WTC11 (cell line): Measurements from ENCODE around the gene PPFIBP2. TPM values are rescaled to one million over a fixed set of nuclear protein-coding genes. Genes with fewer than 3 reads are reported as not detected.

ENCODE experiments used
- CREB1 ChIP-seq: sonication (generic); formaldehyde crosslinking; IDR thresholded peaks from 2 replicates; pipeline ENCODE4 v1.8.0; 2023; ENCODE audit warnings: mild to moderate bottlenecking, missing genetic modification reagents
- CREM ChIP-seq: sonication (generic); formaldehyde crosslinking; IDR thresholded peaks from 2 replicates; pipeline ENCODE4 v1.8.1; 2022; ENCODE audit warnings: mild to moderate bottlenecking, missing genetic modification reagents, moderate library complexity
- EMX1 ChIP-seq: fragments of 250-450 bp; sonication (Bioruptor Pico); IDR thresholded peaks from 2 replicates; pipeline ENCODE4 v1.8.0; 2021; ENCODE audit warnings: mild to moderate bottlenecking
- FOXK1 ChIP-seq: sonication (generic); formaldehyde crosslinking; IDR thresholded peaks from 2 replicates; pipeline ENCODE4 v1.8.0; 2022; ENCODE audit warnings: mild to moderate bottlenecking, moderate library complexity, missing genetic modification reagents
- SMAD3 ChIP-seq: sonication (generic); formaldehyde crosslinking; IDR thresholded peaks from 2 replicates; pipeline ENCODE4 v1.8.0; 2022; ENCODE audit warnings: missing genetic modification reagents, mild to moderate bottlenecking, borderline replicate concordance
- TP53 ChIP-seq: sonication (generic); formaldehyde crosslinking; IDR thresholded peaks from 2 replicates; pipeline ENCODE4 v1.8.1; 2023; ENCODE audit warnings: mild to moderate bottlenecking, missing genetic modification reagents
- ZBTB21 ChIP-seq: sonication (generic); formaldehyde crosslinking; IDR thresholded peaks from 2 replicates; pipeline ENCODE4 v1.8.1; 2023; ENCODE audit warnings: mild to moderate bottlenecking, missing genetic modification reagents, borderline replicate concordance
- ZNF138 ChIP-seq: sonication (generic); formaldehyde crosslinking; conservative IDR thresholded peaks from 2 replicates; pipeline ENCODE4 v1.8.1; 2022; ENCODE audit warnings: mild to moderate bottlenecking, moderate library complexity, missing genetic modification reagents
- ZNF317 ChIP-seq: sonication (generic); formaldehyde crosslinking; IDR thresholded peaks from 2 replicates; pipeline ENCODE4 v1.8.1; 2023; ENCODE audit warnings: low read depth, mild to moderate bottlenecking, moderate library complexity, missing genetic modification reagents, borderline replicate concordance
- ZNF396 ChIP-seq: fragments of 250-450 bp; sonication (Bioruptor Pico); IDR thresholded peaks from 2 replicates; pipeline ENCODE4 v1.8.0; 2021; ENCODE audit warnings: mild to moderate bottlenecking, moderate library complexity, borderline replicate concordance
- total RNA-seq: library from RNA; stranded (reverse); gene quantifications from 3 replicates; pipeline ENCODE4 v1.2.3, GENCODE V29; 2021
- TF ChIP-seq, protein P1 (sequence below): fragments of 250-450 bp; sonication (Bioruptor Pico); IDR thresholded peaks from 2 replicates; pipeline ENCODE4 v1.8.0; 2021; ENCODE audit warnings: mild to moderate bottlenecking
- TF ChIP-seq, protein P2 (sequence below): sonication (generic); formaldehyde crosslinking; conservative IDR thresholded peaks from 2 replicates; pipeline ENCODE4 v1.8.1; 2023; ENCODE audit warnings: mild to moderate bottlenecking, low read depth, missing genetic modification reagents, moderate library complexity
- TF ChIP-seq, protein P3 (sequence below): sonication (generic); formaldehyde crosslinking; conservative IDR thresholded peaks from 2 replicates; pipeline ENCODE4 v1.8.1; 2022; ENCODE audit warnings: mild to moderate bottlenecking, missing genetic modification reagents
- TF ChIP-seq, protein P4 (sequence below): sonication (generic); formaldehyde crosslinking; IDR thresholded peaks from 2 replicates; pipeline ENCODE4 v1.8.0; 2023; ENCODE audit warnings: missing genetic modification reagents, mild to moderate bottlenecking, borderline replicate concordance
- TF ChIP-seq, protein P5 (sequence below): sonication (generic); formaldehyde crosslinking; IDR thresholded peaks from 2 replicates; pipeline ENCODE4 v1.8.0; 2022; ENCODE audit warnings: mild to moderate bottlenecking, missing genetic modification reagents
- TF ChIP-seq, protein P6 (sequence below): fragments of 250-450 bp; sonication (Bioruptor Pico); conservative IDR thresholded peaks from 2 replicates; pipeline ENCODE4 v1.9.0; 2021; ENCODE audit warnings: mild to moderate bottlenecking
- TF ChIP-seq, protein P7 (sequence below): sonication (generic); formaldehyde crosslinking; IDR thresholded peaks from 2 replicates; pipeline ENCODE4 v1.8.1; 2023; ENCODE audit warnings: mild to moderate bottlenecking, missing genetic modification reagents, moderate library complexity
- TF ChIP-seq, protein P8 (sequence below): sonication (generic); formaldehyde crosslinking; IDR thresholded peaks from 2 replicates; pipeline ENCODE4 v1.8.0; 2022; ENCODE audit warnings: mild to moderate bottlenecking, missing genetic modification reagents

Gene PPFIBP2
- total RNA-seq, 1 experiment from 2014 or later = 21.4 TPM

DNA sequence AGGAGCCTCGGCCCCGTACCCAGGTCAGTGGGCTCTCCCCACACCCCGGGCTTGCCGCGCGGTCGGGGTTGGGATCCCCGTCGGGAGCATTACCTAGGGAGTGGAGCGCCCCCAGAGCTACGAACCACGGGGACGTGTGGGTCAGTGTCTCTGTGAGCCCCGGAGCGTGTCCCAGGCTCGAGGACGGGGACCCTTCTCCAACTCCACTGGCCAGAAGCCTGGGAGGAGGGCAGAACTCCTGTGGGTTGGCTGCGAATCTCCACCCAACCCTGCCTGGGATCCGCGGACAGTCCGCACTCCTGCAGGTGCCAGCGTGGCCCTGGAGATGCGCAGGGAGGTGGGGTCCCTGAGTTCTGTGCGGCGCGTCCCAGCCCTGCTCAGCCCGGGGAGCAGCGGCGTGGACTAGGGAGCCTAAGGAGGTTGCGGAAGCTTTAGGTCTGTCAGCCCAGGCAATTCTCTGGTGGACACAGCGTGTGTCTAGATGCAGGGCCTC lies 346 bp downstream of the PPFIBP2 start (continued):
- TF ChIP-seq, protein P1, sequence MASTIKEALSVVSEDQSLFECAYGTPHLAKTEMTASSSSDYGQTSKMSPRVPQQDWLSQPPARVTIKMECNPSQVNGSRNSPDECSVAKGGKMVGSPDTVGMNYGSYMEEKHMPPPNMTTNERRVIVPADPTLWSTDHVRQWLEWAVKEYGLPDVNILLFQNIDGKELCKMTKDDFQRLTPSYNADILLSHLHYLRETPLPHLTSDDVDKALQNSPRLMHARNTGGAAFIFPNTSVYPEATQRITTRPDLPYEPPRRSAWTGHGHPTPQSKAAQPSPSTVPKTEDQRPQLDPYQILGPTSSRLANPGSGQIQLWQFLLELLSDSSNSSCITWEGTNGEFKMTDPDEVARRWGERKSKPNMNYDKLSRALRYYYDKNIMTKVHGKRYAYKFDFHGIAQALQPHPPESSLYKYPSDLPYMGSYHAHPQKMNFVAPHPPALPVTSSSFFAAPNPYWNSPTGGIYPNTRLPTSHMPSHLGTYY (CRISPR knock-in tag) = no peak
- TF ChIP-seq CREB1 (no peak; the same call in 1 of the 2 replicates), SMAD3 (CRISPR knock-in tag) (no peak), CREM (CRISPR knock-in tag) (0 out of 2 replicates have a peak, but pooled peaks have one; percentile 16), ZNF317 (CRISPR knock-in tag) (no peak), ZBTB21 (CRISPR knock-in tag) (peak; percentile 49; the same call in 1 of the 2 replicates), ZNF138 (no peak), FOXK1 (CRISPR knock-in tag) (0 out of 2 replicates have a peak, but pooled peaks have one; percentile 30), ZNF396 (no peak), TP53 (CRISPR knock-in tag) (no peak), EMX1 (no peak)
- TF ChIP-seq, protein P2, sequence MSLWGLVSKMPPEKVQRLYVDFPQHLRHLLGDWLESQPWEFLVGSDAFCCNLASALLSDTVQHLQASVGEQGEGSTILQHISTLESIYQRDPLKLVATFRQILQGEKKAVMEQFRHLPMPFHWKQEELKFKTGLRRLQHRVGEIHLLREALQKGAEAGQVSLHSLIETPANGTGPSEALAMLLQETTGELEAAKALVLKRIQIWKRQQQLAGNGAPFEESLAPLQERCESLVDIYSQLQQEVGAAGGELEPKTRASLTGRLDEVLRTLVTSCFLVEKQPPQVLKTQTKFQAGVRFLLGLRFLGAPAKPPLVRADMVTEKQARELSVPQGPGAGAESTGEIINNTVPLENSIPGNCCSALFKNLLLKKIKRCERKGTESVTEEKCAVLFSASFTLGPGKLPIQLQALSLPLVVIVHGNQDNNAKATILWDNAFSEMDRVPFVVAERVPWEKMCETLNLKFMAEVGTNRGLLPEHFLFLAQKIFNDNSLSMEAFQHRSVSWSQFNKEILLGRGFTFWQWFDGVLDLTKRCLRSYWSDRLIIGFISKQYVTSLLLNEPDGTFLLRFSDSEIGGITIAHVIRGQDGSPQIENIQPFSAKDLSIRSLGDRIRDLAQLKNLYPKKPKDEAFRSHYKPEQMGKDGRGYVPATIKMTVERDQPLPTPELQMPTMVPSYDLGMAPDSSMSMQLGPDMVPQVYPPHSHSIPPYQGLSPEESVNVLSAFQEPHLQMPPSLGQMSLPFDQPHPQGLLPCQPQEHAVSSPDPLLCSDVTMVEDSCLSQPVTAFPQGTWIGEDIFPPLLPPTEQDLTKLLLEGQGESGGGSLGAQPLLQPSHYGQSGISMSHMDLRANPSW (CRISPR knock-in tag) = no peak
- TF ChIP-seq, protein P3, sequence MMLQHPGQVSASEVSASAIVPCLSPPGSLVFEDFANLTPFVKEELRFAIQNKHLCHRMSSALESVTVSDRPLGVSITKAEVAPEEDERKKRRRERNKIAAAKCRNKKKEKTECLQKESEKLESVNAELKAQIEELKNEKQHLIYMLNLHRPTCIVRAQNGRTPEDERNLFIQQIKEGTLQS (CRISPR knock-in tag) = no peak
- TF ChIP-seq, protein P4, sequence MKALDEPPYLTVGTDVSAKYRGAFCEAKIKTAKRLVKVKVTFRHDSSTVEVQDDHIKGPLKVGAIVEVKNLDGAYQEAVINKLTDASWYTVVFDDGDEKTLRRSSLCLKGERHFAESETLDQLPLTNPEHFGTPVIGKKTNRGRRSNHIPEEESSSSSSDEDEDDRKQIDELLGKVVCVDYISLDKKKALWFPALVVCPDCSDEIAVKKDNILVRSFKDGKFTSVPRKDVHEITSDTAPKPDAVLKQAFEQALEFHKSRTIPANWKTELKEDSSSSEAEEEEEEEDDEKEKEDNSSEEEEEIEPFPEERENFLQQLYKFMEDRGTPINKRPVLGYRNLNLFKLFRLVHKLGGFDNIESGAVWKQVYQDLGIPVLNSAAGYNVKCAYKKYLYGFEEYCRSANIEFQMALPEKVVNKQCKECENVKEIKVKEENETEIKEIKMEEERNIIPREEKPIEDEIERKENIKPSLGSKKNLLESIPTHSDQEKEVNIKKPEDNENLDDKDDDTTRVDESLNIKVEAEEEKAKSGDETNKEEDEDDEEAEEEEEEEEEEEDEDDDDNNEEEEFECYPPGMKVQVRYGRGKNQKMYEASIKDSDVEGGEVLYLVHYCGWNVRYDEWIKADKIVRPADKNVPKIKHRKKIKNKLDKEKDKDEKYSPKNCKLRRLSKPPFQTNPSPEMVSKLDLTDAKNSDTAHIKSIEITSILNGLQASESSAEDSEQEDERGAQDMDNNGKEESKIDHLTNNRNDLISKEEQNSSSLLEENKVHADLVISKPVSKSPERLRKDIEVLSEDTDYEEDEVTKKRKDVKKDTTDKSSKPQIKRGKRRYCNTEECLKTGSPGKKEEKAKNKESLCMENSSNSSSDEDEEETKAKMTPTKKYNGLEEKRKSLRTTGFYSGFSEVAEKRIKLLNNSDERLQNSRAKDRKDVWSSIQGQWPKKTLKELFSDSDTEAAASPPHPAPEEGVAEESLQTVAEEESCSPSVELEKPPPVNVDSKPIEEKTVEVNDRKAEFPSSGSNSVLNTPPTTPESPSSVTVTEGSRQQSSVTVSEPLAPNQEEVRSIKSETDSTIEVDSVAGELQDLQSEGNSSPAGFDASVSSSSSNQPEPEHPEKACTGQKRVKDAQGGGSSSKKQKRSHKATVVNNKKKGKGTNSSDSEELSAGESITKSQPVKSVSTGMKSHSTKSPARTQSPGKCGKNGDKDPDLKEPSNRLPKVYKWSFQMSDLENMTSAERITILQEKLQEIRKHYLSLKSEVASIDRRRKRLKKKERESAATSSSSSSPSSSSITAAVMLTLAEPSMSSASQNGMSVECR (CRISPR knock-in tag) = peak; percentile 57; the same call in 1 of the 2 replicates
- TF ChIP-seq, protein P5, sequence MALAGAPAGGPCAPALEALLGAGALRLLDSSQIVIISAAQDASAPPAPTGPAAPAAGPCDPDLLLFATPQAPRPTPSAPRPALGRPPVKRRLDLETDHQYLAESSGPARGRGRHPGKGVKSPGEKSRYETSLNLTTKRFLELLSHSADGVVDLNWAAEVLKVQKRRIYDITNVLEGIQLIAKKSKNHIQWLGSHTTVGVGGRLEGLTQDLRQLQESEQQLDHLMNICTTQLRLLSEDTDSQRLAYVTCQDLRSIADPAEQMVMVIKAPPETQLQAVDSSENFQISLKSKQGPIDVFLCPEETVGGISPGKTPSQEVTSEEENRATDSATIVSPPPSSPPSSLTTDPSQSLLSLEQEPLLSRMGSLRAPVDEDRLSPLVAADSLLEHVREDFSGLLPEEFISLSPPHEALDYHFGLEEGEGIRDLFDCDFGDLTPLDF (CRISPR knock-in tag) = no peak
- TF ChIP-seq, protein P6, sequence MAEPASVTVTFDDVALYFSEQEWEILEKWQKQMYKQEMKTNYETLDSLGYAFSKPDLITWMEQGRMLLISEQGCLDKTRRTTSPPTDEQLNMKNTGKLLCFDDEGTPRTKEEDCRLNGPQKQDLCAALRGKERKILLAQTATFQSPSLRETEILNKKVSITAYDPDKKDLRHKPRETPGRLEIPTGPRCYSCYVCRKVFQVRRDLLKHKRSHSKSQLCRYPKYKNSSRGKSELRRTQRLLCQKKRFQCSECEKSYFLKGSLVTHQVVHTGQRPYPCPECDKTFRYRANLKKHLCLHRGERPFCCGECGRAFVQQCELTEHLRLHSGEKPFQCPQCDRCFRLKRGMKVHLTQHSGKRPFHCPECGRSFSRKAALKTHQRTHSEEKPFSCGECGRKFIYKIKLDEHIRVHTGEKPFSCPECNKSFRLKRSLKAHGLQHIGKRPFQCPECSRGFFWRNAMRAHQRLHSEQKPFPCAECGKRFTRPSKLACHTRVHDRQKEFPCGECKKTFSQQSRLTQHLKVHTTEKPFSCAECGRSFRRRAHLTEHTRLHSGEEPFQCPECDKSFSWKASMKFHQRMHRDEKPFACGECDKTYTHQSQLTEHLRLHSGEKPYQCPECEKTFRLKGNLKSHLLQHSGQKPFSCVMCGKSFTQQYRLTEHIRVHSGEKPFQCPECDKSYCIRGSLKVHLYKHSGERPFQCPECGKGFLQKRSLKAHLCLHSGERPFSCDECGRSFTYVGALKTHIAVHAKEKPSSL = no peak
- TF ChIP-seq, protein P7, sequence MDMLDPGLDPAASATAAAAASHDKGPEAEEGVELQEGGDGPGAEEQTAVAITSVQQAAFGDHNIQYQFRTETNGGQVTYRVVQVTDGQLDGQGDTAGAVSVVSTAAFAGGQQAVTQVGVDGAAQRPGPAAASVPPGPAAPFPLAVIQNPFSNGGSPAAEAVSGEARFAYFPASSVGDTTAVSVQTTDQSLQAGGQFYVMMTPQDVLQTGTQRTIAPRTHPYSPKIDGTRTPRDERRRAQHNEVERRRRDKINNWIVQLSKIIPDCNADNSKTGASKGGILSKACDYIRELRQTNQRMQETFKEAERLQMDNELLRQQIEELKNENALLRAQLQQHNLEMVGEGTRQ (CRISPR knock-in tag) = no peak
- TF ChIP-seq, protein P8, sequence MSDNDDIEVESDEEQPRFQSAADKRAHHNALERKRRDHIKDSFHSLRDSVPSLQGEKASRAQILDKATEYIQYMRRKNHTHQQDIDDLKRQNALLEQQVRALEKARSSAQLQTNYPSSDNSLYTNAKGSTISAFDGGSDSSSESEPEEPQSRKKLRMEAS (CRISPR knock-in tag) = 0 out of 2 replicates have a peak, but pooled peaks have one; percentile 34
